Fibroblast of skin of abdomen (primary cell): ENCODE results near the gene IGF2BP2.
"Not testable (repeated sequence)": the region's sequence is repeated elsewhere in the genome, so short reads cannot be mapped to it uniquely, and the experiment has no call there.

Source experiments
- DNase-seq: peaks from one replicate; pipeline ENCODE4 v3.0.0-alpha.2; 2013

IGF2BP2 gene

GRCh38 chr3:185638651-185639050 lies 186.2 kb downstream of the IGF2BP2 start:
- not testable (repeated sequence) for DNase-seq

GRCh38 chr3:185637388-185637787 lies 187.5 kb downstream of the IGF2BP2 start:
- no peak for DNase-seq

- DNase-seq = no peak
Measured at GRCh38 chr3:185632996-185633395, 191.8 kb downstream of the IGF2BP2 start.

- no peak for DNase-seq
Measured at GRCh38 chr3:185631508-185632206, 193.2 kb downstream of the IGF2BP2 start.

- no peak for DNase-seq
Measured at GRCh38 chr3:185631108-185631507, 193.7 kb downstream of the IGF2BP2 start.

- peak; percentile 14 for DNase-seq
Measured at GRCh38 chr3:185630182-185630622, 194.6 kb downstream of the IGF2BP2 start.

GRCh38 chr3:185629554-185630181 lies 195.2 kb downstream of the IGF2BP2 start:
- DNase-seq = no peak

- DNase-seq = no peak
Measured at GRCh38 chr3:185625784-185626183, 199.1 kb downstream of the IGF2BP2 start.

GRCh38 chr3:185623939-185624665 lies 200.7 kb downstream of the IGF2BP2 start:
- DNase-seq = no peak

GRCh38 chr3:185613016-185613415 lies 211.8 kb downstream of the IGF2BP2 start:
- DNase-seq = no peak

- DNase-seq = no peak
Measured at GRCh38 chr3:185606196-185606595, 218.6 kb downstream of the IGF2BP2 start.

- no peak for DNase-seq
Measured at GRCh38 chr3:185605566-185605965, 219.3 kb downstream of the IGF2BP2 start.

GRCh38 chr3:185595526-185595925 lies 229.3 kb downstream of the IGF2BP2 start:
- DNase-seq = no peak

GRCh38 chr3:185594073-185594472 lies 230.8 kb downstream of the IGF2BP2 start:
- DNase-seq = no peak
